Mesothelial cell of epicardium (in vitro differentiated cells): ENCODE data around the gene ACTN1. TPM values are rescaled to one million over a fixed set of nuclear protein-coding genes. Genes with fewer than 3 reads are reported as not detected.

ENCODE experiments used
- DNase-seq, 2 experiments: peaks; one replicate each; pipeline ENCODE4 v3.0.0; 2021; ENCODE audit warnings: low spot score in 2 of 2; ENCODE audit not compliant: unreplicated experiment in 2 of 2
- H3K27ac Mint-ChIP-seq: 2 replicates; pipeline ENCODE4 v1.8.0; 2021; ENCODE audit warnings: mixed read lengths
- H3K27me3 Mint-ChIP-seq: 2 replicates; pipeline ENCODE4 v1.8.0; 2021; ENCODE audit warnings: low read depth, mixed read lengths
- H3K36me3 Mint-ChIP-seq: 2 replicates; pipeline ENCODE4 v1.8.0; 2021; ENCODE audit warnings: mixed read lengths
- H3K4me1 Mint-ChIP-seq: 2 replicates; pipeline ENCODE4 v1.8.0; 2021; ENCODE audit warnings: mixed read lengths
- H3K4me3 Mint-ChIP-seq: 2 replicates; pipeline ENCODE4 v1.8.0; 2021; ENCODE audit warnings: mild to moderate bottlenecking, moderate library complexity, mixed read lengths
- H3K9me3 Mint-ChIP-seq: 2 replicates; pipeline ENCODE4 v1.8.0; 2021; ENCODE audit warnings: mixed read lengths
- total RNA-seq: library from RNA; stranded (reverse); gene quantifications from 3 replicates; pipeline ENCODE4 v1.2.1, GENCODE V29; 2021
- TF ChIP-seq, protein P1 (sequence below): fragments of 200-600 bp; sonication (generic); IDR thresholded peaks from one replicate; pipeline ENCODE4 v1.5.0; 2021; ENCODE audit warnings: antibody characterized with exemption; ENCODE audit not compliant: unreplicated experiment

The ACTN1 gene
- total RNA-seq, 1 donor from 2014 or later, result 166 TPM

DNA sequence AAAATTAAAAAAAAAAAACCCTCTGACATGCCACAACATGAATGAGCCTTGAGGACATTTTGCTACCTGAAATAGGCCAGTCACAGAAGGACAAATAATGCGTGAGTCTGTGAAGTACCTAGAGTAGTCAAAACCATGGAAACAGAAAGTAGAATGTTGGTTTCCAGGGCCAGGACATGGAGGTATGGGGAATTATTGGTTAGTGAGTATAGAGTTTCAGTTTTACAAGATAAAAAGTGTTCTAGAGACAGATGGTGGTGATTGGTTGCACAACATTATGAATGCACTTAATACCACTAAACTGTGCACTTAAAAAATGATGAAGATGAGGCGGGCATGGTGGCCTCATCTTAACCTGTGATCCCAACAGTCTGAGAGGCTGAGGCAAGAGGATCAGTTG, 138.6 kb downstream of the ACTN1 start:
- DNase-seq, result no peak
- Mint-ChIP-seq H3K4me1 (peaks cover 27% of the 10 kb centered on the region), H3K27me3 (no peaks in the 10 kb centered on the region), H3K36me3 (peaks cover 15% of the 10 kb centered on the region), H3K27ac (no peak overlapping the region), H3K9me3 (peaks cover 35% of the 10 kb centered on the region), H3K4me3 (no peak overlapping the region)
- TF ChIP-seq, protein P1, sequence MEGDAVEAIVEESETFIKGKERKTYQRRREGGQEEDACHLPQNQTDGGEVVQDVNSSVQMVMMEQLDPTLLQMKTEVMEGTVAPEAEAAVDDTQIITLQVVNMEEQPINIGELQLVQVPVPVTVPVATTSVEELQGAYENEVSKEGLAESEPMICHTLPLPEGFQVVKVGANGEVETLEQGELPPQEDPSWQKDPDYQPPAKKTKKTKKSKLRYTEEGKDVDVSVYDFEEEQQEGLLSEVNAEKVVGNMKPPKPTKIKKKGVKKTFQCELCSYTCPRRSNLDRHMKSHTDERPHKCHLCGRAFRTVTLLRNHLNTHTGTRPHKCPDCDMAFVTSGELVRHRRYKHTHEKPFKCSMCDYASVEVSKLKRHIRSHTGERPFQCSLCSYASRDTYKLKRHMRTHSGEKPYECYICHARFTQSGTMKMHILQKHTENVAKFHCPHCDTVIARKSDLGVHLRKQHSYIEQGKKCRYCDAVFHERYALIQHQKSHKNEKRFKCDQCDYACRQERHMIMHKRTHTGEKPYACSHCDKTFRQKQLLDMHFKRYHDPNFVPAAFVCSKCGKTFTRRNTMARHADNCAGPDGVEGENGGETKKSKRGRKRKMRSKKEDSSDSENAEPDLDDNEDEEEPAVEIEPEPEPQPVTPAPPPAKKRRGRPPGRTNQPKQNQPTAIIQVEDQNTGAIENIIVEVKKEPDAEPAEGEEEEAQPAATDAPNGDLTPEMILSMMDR, result no peak

GRCh38 chr14:68836082-68836481, 143.0 kb downstream of the ACTN1 start:
- no peaks in the 10 kb centered on the region for H3K4me1 Mint-ChIP-seq
- no peak for DNase-seq
- no peak overlapping the region for H3K27ac Mint-ChIP-seq
- peaks cover 65% of the 10 kb centered on the region for H3K9me3 Mint-ChIP-seq
- TF ChIP-seq, protein P1, result no peak
- no peaks in the 10 kb centered on the region for H3K27me3 Mint-ChIP-seq
- peaks cover 25% of the 10 kb centered on the region for H3K36me3 Mint-ChIP-seq
- no peak overlapping the region for H3K4me3 Mint-ChIP-seq

DNA sequence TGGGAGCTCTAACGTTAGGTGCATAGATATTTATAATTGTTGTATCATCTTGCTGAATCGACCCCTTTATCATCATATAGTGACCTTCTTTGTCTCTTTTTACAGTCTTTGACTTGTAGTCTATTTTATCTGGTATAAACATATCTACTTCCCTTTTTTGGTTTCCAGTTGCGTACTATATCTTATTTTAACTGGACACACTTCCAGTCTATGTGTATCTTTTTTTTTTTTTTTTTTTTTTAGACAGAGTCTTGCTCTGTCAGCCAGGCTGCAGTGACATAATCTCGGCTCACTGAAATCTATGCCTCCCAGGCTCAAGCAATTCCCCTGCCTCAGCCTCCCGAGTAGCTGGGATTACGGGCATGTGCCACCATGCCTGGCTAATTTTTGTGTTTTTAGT, 144.3 kb downstream of the ACTN1 start:
- TF ChIP-seq, protein P1, result no peak
- no peaks in the 10 kb centered on the region for H3K4me1 Mint-ChIP-seq

DNA sequence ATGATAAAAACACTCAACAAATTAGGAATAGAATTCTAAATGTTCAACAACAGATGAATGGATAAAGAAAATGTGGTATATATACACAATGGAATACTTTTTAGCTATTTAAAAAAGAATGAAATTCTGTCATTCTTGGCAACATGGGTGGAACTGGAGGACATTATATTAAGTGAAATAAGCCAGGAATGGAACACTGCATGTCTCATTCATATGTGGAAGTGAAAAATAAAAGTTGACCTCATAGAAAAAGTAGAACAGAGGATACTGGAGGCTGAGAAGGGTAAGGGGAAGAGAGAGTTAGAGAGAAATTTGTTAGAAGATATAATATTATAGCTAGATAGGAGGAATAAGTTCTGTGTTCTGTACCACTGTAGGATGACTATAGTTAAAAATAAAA, 150.4 kb downstream of the ACTN1 start:
- no peak for DNase-seq
- H3K27ac Mint-ChIP-seq, result no peak overlapping the region
- H3K9me3 Mint-ChIP-seq, result peaks cover 26% of the 10 kb centered on the region
- H3K36me3 Mint-ChIP-seq, result peaks cover 4% of the 10 kb centered on the region
- TF ChIP-seq, protein P1, result no peak
- H3K4me3 Mint-ChIP-seq, result no peak overlapping the region
- H3K27me3 Mint-ChIP-seq, result no peaks in the 10 kb centered on the region
- peaks cover 3% of the 10 kb centered on the region for H3K4me1 Mint-ChIP-seq

More for the DNA sequence above, 144.3 kb downstream of the ACTN1 start:
- Mint-ChIP-seq H3K9me3 (peaks cover 70% of the 10 kb centered on the region), H3K27ac (no peak overlapping the region), H3K36me3 (peaks cover 25% of the 10 kb centered on the region), H3K4me3 (no peak overlapping the region), H3K27me3 (no peaks in the 10 kb centered on the region)
- DNase-seq, result no peak

- Mint-ChIP-seq H3K4me1 (peaks cover 3% of the 10 kb centered on the region), H3K9me3 (peaks cover 5% of the 10 kb centered on the region), H3K36me3 (no peaks in the 10 kb centered on the region), H3K27ac (no peak overlapping the region), H3K4me3 (no peak overlapping the region), H3K27me3 (no peaks in the 10 kb centered on the region)
- TF ChIP-seq, protein P1, result no peak
- DNase-seq, result no peak
Observed at GRCh38 chr14:68825729-68826128, 153.4 kb downstream of the ACTN1 start.
